Neural cell (in vitro differentiated cells): Measurements from ENCODE around the gene PLAC9. TPM values are rescaled to one million over a fixed set of nuclear protein-coding genes. Genes with fewer than 3 reads are reported as not detected.

Experiments used
- H2AFZ ChIP-seq: fragments of 200-600, 300-800 bp; sonication (generic), shearing (Covaris generic); 2 replicates; pipeline ENCODE4 v1.6.0; 2014; ENCODE audit warnings: low read depth, mild to moderate bottlenecking, antibody characterized with exemption, low read length, moderate library complexity
- H3F3A ChIP-seq: fragments of 200-600 bp; shearing (Covaris generic); 2 replicates; pipeline ENCODE4 v1.6.1; 2016; ENCODE audit warnings: mild to moderate bottlenecking, moderate library complexity, mixed read lengths, antibody characterized with exemption, low read length; ENCODE audit not compliant: insufficient read depth, poor library complexity, severe bottlenecking
- H3K27ac ChIP-seq: fragments of 200-600, 300-800 bp; sonication (generic), shearing (Covaris generic); 2 replicates; pipeline ENCODE4 v1.5.1; 2014; ENCODE audit warnings: mild to moderate bottlenecking, low read length, moderate library complexity
- H3K27me3 ChIP-seq: fragments of 300-800, 200-600 bp; sonication (generic), shearing (Covaris generic); 2 replicates; pipeline ENCODE4 v1.6.0; 2014; ENCODE audit warnings: mild to moderate bottlenecking, low read depth, low read length, moderate library complexity; ENCODE audit not compliant: insufficient read depth
- H3K36me3 ChIP-seq: fragments of 300-800, 200-600 bp; sonication (generic), shearing (Covaris generic); 2 replicates; pipeline ENCODE4 v1.5.1; 2014; ENCODE audit warnings: mild to moderate bottlenecking, antibody characterized with exemption, low read length, moderate library complexity; ENCODE audit not compliant: insufficient read depth
- H3K4me2 ChIP-seq: fragments of 300-800, 200-600 bp; sonication (generic), shearing (Covaris generic); 2 replicates; pipeline ENCODE4 v1.6.0; 2014; ENCODE audit warnings: mild to moderate bottlenecking, low read length
- H3K4me3 ChIP-seq: fragments of 300-800, 200-600 bp; sonication (generic), shearing (Covaris generic); 2 replicates; pipeline ENCODE4 v1.5.1; 2014; ENCODE audit warnings: mild to moderate bottlenecking, low read length, moderate library complexity
- H3K79me2 ChIP-seq: fragments of 200-600 bp; shearing (Covaris generic); replicated peaks from 2 replicates; pipeline ENCODE4 v1.6.0; 2014; ENCODE audit warnings: mild to moderate bottlenecking, low read length, moderate library complexity; ENCODE audit not compliant: insufficient read depth
- H3K9ac ChIP-seq: fragments of 300-800, 200-600 bp; sonication (generic), shearing (Covaris generic); 2 replicates; pipeline ENCODE4 v1.6.1; 2016; ENCODE audit warnings: mild to moderate bottlenecking, low read length, mixed read lengths
- H3K9me2 ChIP-seq: fragments of 200-600 bp; shearing (Covaris generic); 2 replicates; pipeline ENCODE4 v1.6.1; 2016; ENCODE audit warnings: mild to moderate bottlenecking, low read length, mixed read lengths; ENCODE audit not compliant: insufficient read depth
- H3K9me3 ChIP-seq: fragments of 200-600, 300-800 bp; sonication (generic), shearing (Covaris generic); 2 replicates; pipeline ENCODE4 v1.6.1; 2016; ENCODE audit warnings: mild to moderate bottlenecking, mixed run types, low read length, moderate library complexity, mixed read lengths
- H4K20me1 ChIP-seq: fragments of 200-600 bp; shearing (Covaris generic); 2 replicates; pipeline ENCODE4 v1.6.1; 2016; ENCODE audit warnings: mild to moderate bottlenecking, mixed run types; ENCODE audit not compliant: insufficient read depth
- CTCF ChIP-seq: fragments of 450-650 bp; IDR thresholded peaks from 2 replicates; pipeline ENCODE4 v1.5.1; 2014; ENCODE audit warnings: antibody characterized with exemption, mild to moderate bottlenecking, moderate library complexity; ENCODE audit not compliant: poor library complexity, severe bottlenecking
- EP300 ChIP-seq: fragments of 450-650 bp; conservative IDR thresholded peaks from 2 replicates; pipeline ENCODE4 v1.6.1; 2014; ENCODE audit warnings: antibody characterized with exemption, mild to moderate bottlenecking, moderate library complexity; ENCODE audit not compliant: poor library complexity, severe bottlenecking
- EZH2 ChIP-seq: fragments of 200-600, 300-800 bp; shearing (Covaris generic), sonication (generic); IDR thresholded peaks from 2 replicates; pipeline ENCODE4 v1.6.1; 2014; ENCODE audit warnings: antibody characterized with exemption, low read length, borderline replicate concordance, mild to moderate bottlenecking; ENCODE audit not compliant: insufficient read depth, poor library complexity, severe bottlenecking
- MXI1 ChIP-seq: fragments of 450-650 bp; conservative IDR thresholded peaks from 2 replicates; pipeline ENCODE4 v1.6.1; 2014; ENCODE audit warnings: antibody characterized with exemption, mild to moderate bottlenecking; ENCODE audit not compliant: poor library complexity, severe bottlenecking
- POLR2AphosphoS5 ChIP-seq: IDR thresholded peaks from 2 replicates; pipeline ENCODE4 v1.6.1; 2012
- RAD21 ChIP-seq: fragments of 450-650 bp; conservative IDR thresholded peaks from 2 replicates; pipeline ENCODE4 v1.6.1; 2014; ENCODE audit warnings: antibody characterized with exemption, mild to moderate bottlenecking, moderate library complexity
- REST ChIP-seq: IDR thresholded peaks from 2 replicates; pipeline ENCODE4 v1.6.1; 2012; ENCODE audit warnings: borderline replicate concordance
- SMC3 ChIP-seq: fragments of 450-650 bp; conservative IDR thresholded peaks from 2 replicates; pipeline ENCODE4 v1.6.1; 2014; ENCODE audit warnings: antibody characterized with exemption, mild to moderate bottlenecking, moderate library complexity; ENCODE audit not compliant: poor library complexity
- TAF1 ChIP-seq: IDR thresholded peaks from 2 replicates; pipeline ENCODE4 v1.6.1; 2012; ENCODE audit warnings: low read depth
- polyA plus RNA-seq: library from polyadenylated mRNA; depleted of rRNA; stranded (reverse); fragments of >200 nt; gene quantifications from 2 replicates; pipeline ENCODE4 v1.2.3, GENCODE V29; 2014

PLAC9 gene
- polyA plus RNA-seq, 1 donor from 2014 or later = not detected

- no peak overlapping the region for H3K4me3 ChIP-seq
- no peak for TF ChIP-seq CTCF
- TF ChIP-seq EZH2 = no peak
- no peak for TF ChIP-seq TAF1
- no peak for TF ChIP-seq REST
- no peak for TF ChIP-seq MXI1
- no peak for TF ChIP-seq POLR2AphosphoS5
- TF ChIP-seq EP300 = no peak
- no peak for TF ChIP-seq RAD21
- no peak for TF ChIP-seq SMC3
- H3K36me3 ChIP-seq = no peaks in the 10 kb centered on the region
- H3K9me2 ChIP-seq = no peaks in the 10 kb centered on the region
- no peak overlapping the region for H3K4me2 ChIP-seq
- H2AFZ ChIP-seq = no peak overlapping the region
- H3K79me2 ChIP-seq = no peaks in the 10 kb centered on the region
- H3F3A ChIP-seq = no peaks in the 10 kb centered on the region
- no peaks in the 10 kb centered on the region for H3K27me3 ChIP-seq
- H3K9me3 ChIP-seq = no peaks in the 10 kb centered on the region
- H3K9ac ChIP-seq = no peak overlapping the region
- no peak overlapping the region for H3K27ac ChIP-seq
- H4K20me1 ChIP-seq = no peaks in the 10 kb centered on the region
Observed at GRCh38 chr10:80188713-80189112, 56.2 kb downstream of the PLAC9 start.

- H3K9me2 ChIP-seq = no peaks in the 10 kb centered on the region
- no peaks in the 10 kb centered on the region for H3K9me3 ChIP-seq
- H3K27me3 ChIP-seq = no peaks in the 10 kb centered on the region
- H3K36me3 ChIP-seq = no peaks in the 10 kb centered on the region
- H3K4me2 ChIP-seq = no peak overlapping the region
- no peak overlapping the region for H2AFZ ChIP-seq
- TF ChIP-seq SMC3 (no peak), POLR2AphosphoS5 (no peak), TAF1 (no peak)
- H3F3A ChIP-seq = no peaks in the 10 kb centered on the region
- H3K4me3 ChIP-seq = no peak overlapping the region
- H3K79me2 ChIP-seq = no peaks in the 10 kb centered on the region
- H3K9ac ChIP-seq = no peak overlapping the region
- no peak overlapping the region for H3K27ac ChIP-seq
- H4K20me1 ChIP-seq = no peaks in the 10 kb centered on the region
Observed at GRCh38 chr10:80191589-80192270, 59.2 kb downstream of the PLAC9 start.
